Activated B cell treated with CpG ODN at 0.5 μM for 24 hours (primary cell): Measurements from ENCODE around the gene ABCB9. TPM values are rescaled to one million over a fixed set of nuclear protein-coding genes. Genes with fewer than 3 reads are reported as not detected.

Experiments used
- ATAC-seq: fragments of 200-7000 bp; cut with Tn5 transposase; one replicate; pipeline ENCODE4 v1.10.0; 2021; ENCODE audit warnings: low read depth, mild to moderate bottlenecking, moderate library complexity
- CTCF ChIA-PET: fragments of 350-600 bp; sonication (Branson Sonifier 250); formaldehyde crosslinking; loops from one replicate; lab custom pipeline; 2021; ENCODE audit warnings: antibody characterized with exemption; lab: Charles Lee
- POLR2A ChIA-PET: fragments of 350-600 bp; sonication (Branson Sonifier 250); formaldehyde crosslinking; loops from one replicate; lab custom pipeline; 2021; ENCODE audit warnings: antibody characterized with exemption; lab: Charles Lee
- DNase-seq: peaks from one replicate; pipeline ENCODE4 v3.0.0; 2022
- H3K27ac Mint-ChIP-seq: one replicate; pipeline ENCODE4 v1.8.0; 2020; ENCODE audit warnings: mixed read lengths
- H3K27me3 Mint-ChIP-seq: one replicate; pipeline ENCODE4 v1.8.0; 2021; ENCODE audit warnings: mixed read lengths
- H3K36me3 Mint-ChIP-seq: one replicate; pipeline ENCODE4 v1.8.0; 2021; ENCODE audit warnings: low read depth, mixed read lengths
- H3K4me1 Mint-ChIP-seq: one replicate; pipeline ENCODE4 v1.8.0; 2021; ENCODE audit warnings: mixed read lengths
- H3K4me3 Mint-ChIP-seq: one replicate; pipeline ENCODE4 v1.8.0; 2020; ENCODE audit warnings: mild to moderate bottlenecking, mixed read lengths
- H3K9me3 Mint-ChIP-seq: one replicate; pipeline ENCODE4 v1.8.0; 2020; ENCODE audit warnings: mixed read lengths
- CTCF ChIP-seq: fragments of 200-600 bp; IDR thresholded peaks from one replicate; pipeline ENCODE4 v1.8.0; 2022; ENCODE audit warnings: antibody characterized with exemption, mild to moderate bottlenecking
- intact Hi-C: fragments of 100-400 bp; cut with micrococcal nuclease; formaldehyde crosslinking; loops from one replicate; pipeline ENCODE4 v1.15.1; 2024
- total RNA-seq: library from RNA; stranded (reverse); gene quantifications from 2 replicates; pipeline ENCODE4 v1.2.3, GENCODE V29; 2022

ABCB9 gene
- total RNA-seq, 1 donor from 2014 or later = 4.6 TPM

DNA sequence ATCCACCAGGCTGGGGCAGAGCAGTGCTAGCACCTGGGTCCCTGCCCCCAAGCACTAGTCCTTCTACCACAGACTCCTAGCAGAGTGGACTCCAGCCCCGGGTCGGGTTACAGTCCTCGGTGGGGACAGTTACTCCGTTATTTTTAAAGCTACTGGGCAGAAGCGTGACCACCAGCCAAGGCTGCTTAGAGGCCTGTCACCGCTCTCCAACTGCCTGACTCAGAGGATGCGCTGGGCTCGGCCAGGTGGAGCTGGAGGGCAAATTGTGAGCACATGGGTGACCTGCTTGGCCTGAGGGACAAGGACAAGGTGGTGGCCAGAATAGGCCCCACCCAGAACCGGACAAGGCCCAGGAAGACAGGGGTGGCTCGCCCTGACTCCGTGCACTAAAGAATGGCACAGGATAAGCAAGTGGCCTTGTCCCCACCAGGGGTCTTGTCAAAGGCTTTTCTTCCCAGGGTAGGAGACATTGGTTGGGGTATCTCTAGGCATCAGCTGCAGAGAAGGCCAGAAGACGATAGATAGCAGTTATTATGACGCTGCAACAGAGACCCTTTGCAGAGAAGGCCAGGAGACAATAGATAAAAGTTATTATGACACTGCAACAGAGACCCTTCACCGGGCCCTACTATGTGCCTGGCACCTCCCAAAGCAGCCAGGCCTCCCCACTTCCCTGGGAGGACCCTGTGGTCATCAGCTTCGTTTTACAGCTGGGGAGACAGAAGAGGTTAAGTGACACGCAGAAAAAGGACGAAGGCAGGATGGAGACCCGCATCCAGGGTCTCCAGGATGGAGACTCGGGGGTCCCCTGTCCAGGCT is 1.6 kb downstream of the ABCB9 start:
- DNase-seq (no peak), ATAC-seq (no peak)
- H3K27ac Mint-ChIP-seq = no peak overlapping the region
- no peaks in the 10 kb centered on the region for H3K9me3 Mint-ChIP-seq
- intact Hi-C loops = no loop called here
- H3K36me3 Mint-ChIP-seq = no peaks in the 10 kb centered on the region
- ChIA-PET CTCF (no interaction called here), POLR2A (interaction anchor here (0.6 to 3.8 kb wide), 4 partner anchors 10 to 269 kb away, joined by 3 to 33 read pairs (median 5); partner anchors contain the start of gene OGFOD2)
- no peaks in the 10 kb centered on the region for H3K27me3 Mint-ChIP-seq
- H3K4me3 Mint-ChIP-seq = no peak overlapping the region
- TF ChIP-seq CTCF = no peak
- peaks cover 10% of the 10 kb centered on the region for H3K4me1 Mint-ChIP-seq

DNA sequence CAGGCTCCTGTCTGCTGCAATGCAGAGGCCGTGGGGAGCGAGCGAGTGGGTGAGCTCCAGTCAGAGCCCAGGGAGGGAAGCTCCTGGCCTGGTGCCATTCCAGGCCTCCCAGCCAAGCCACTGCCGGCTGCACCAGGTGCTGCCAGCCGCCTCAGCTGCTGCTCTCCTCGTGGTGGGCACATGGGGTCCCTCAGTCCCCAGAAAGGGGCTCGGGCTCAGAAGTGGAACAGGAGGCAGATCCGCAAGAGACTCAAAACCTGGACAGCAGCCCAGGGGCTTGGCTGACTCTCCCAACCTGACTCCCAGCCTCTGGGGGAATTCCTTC is 2.4 kb downstream of the ABCB9 start:
- Mint-ChIP-seq H3K36me3 (no peaks in the 10 kb centered on the region), H3K27me3 (no peaks in the 10 kb centered on the region), H3K27ac (no peak overlapping the region), H3K4me3 (no peak overlapping the region), H3K4me1 (peaks cover 10% of the 10 kb centered on the region), H3K9me3 (no peaks in the 10 kb centered on the region)
- POLR2A ChIA-PET = interaction anchor here (3.8 kb wide), 1 partner anchor 11 kb away, joined by 33 read pairs; the partner anchor contains the start of gene OGFOD2
- no peak for ATAC-seq
- TF ChIP-seq CTCF = no peak
- CTCF ChIA-PET = no interaction called here
- DNase-seq = no peak
- intact Hi-C loops = no loop called here

GRCh38 chr12:122961531-122962329 is 4.5 kb downstream of the ABCB9 start:
- H3K27me3 Mint-ChIP-seq = no peaks in the 10 kb centered on the region
- intact Hi-C loops = no loop called here
- H3K4me1 Mint-ChIP-seq = peaks cover 7% of the 10 kb centered on the region
- no peaks in the 10 kb centered on the region for H3K36me3 Mint-ChIP-seq
- no peak for DNase-seq
- no peak overlapping the region for H3K27ac Mint-ChIP-seq
- H3K4me3 Mint-ChIP-seq = no peak overlapping the region
- no peaks in the 10 kb centered on the region for H3K9me3 Mint-ChIP-seq
- ChIA-PET CTCF (no interaction called here), POLR2A (interaction anchor here (1.0 kb wide), 1 partner anchor 97 kb away, joined by 3 read pairs; no protein-coding TSS in a partner anchor)
- ATAC-seq = no peak
- TF ChIP-seq CTCF = no peak

GRCh38 chr12:122960193-122960569 is 6.1 kb downstream of the ABCB9 start:
- Mint-ChIP-seq H3K4me1 (peaks cover 3% of the 10 kb centered on the region), H3K36me3 (no peaks in the 10 kb centered on the region), H3K27ac (no peak overlapping the region), H3K9me3 (no peaks in the 10 kb centered on the region), H3K4me3 (no peak overlapping the region), H3K27me3 (no peaks in the 10 kb centered on the region)
- ATAC-seq (no peak), DNase-seq (no peak)
- intact Hi-C loops = no loop called here
- ChIA-PET CTCF (no interaction called here), POLR2A (interaction anchor here (0.6 kb wide), 1 partner anchor 58 kb away, joined by 10 read pairs; no protein-coding TSS in a partner anchor)
- no peak for TF ChIP-seq CTCF
